ENCODE measurements around the gene SAMD9.

- TF ChIP-seq CTCF (IDR thresholded peaks at IDR 0.05; ENCODE audit: low read length) (no peak), EZH2phosphoT487 (IDR thresholded peaks at IDR 0.05; ENCODE audit: low read length) (no peak), EZH2 (optimal IDR thresholded peaks at IDR 0.05; ENCODE audit: low read depth, low read length) (no peak)
Observed at GRCh38 chr7:93062599-93062998, 55.2 kb downstream of the SAMD9 start.

Data from MM.1S (cell line).